Transverse colon (tissue), 4 donors: ENCODE measurements around the gene USP6NL. TPM values are rescaled to one million over a fixed set of nuclear protein-coding genes. Genes with fewer than 3 reads are reported as not detected.

ENCODE experiments used
- DNase-seq: peaks from one replicate; pipeline ENCODE4 v3.0.0-alpha.2; 2019
- H3K27ac ChIP-seq, 4 donors: fragments of 200-600 bp; sonication (generic); 2 replicates each; pipeline ENCODE4 v1.5.1; 2016 to 2018; ENCODE audit warnings: inconsistent platforms in 4 of 4
- H3K27me3 ChIP-seq: fragments of 200-600 bp; sonication (generic); 2 replicates; pipeline ENCODE4 v1.5.1; 2017; ENCODE audit warnings: inconsistent platforms
- H3K36me3 ChIP-seq, 4 donors: fragments of 200-600 bp; sonication (generic); 2 replicates each; pipeline ENCODE4 v1.5.1; 2017 to 2019; ENCODE audit warnings: inconsistent platforms in 4 of 4
- H3K4me1 ChIP-seq, 4 donors: fragments of 200-600 bp; sonication (generic); 2 replicates each; pipeline ENCODE4 v1.5.1; 2017 to 2020; ENCODE audit warnings: inconsistent platforms in 4 of 4
- H3K4me3 ChIP-seq, 4 donors: fragments of 200-600 bp; sonication (generic); 1 replicate in 1 of 4; 2 replicates in 3 of 4; pipeline versions ENCODE4 v1.5.1 to v1.6.1; 2017 to 2019; ENCODE audit warnings: inconsistent platforms in 4 of 4
- H3K9me3 ChIP-seq, 2 donors: fragments of 200-600 bp; sonication (generic); 2 replicates each; pipeline ENCODE4 v1.5.1; 2017 to 2019; ENCODE audit warnings: inconsistent platforms in 2 of 2
- CTCF ChIP-seq, 5 experiments: fragments of 200-600 bp in 3 of 5; fragments of 450-650 bp in 2 of 5; sonication (generic) in 3 of 5; IDR thresholded peaks; 1 replicate in 2 of 5; 2 replicates in 3 of 5; pipeline ENCODE4 v1.5.1; 2016 to 2017; ENCODE audit warnings: antibody characterized with exemption in 5 of 5, inconsistent platforms in 3 of 5, mild to moderate bottlenecking in 2 of 5, moderate library complexity in 1 of 5
- EP300 ChIP-seq: sonication (generic); formaldehyde crosslinking; IDR thresholded peaks from one replicate; pipeline ENCODE4 v1.6.1; 2017; ENCODE audit warnings: antibody characterized with exemption, low read depth
- POLR2A ChIP-seq: fragments of 450-650 bp; IDR thresholded peaks from one replicate; pipeline ENCODE4 v1.6.1; 2016; ENCODE audit warnings: antibody characterized with exemption, mild to moderate bottlenecking, moderate library complexity
- POLR2AphosphoS5 ChIP-seq, 3 donors: sonication (generic); formaldehyde crosslinking; IDR thresholded peaks; one replicate each; pipeline ENCODE4 v1.6.1; 2016; ENCODE audit warnings: antibody characterized with exemption in 3 of 3
- WGBS, 2 donors: methylation state at CpG; one replicate each; pipeline ENCODE4 v1.1.5; 2018; ENCODE audit warnings: low coverage in 1 of 2; 5-methylcytosine and 5-hydroxymethylcytosine counted together
- in situ Hi-C, 4 donors: fragments of 200-750 bp; cut with MboI; loops; one replicate each; pipeline versions ENCODE4 v1.15.0 to v1.15.1; 2017; ENCODE audit warnings: low sequenced_read_pairs in 3 of 4, low pct_ligation_motif_present in 1 of 4, low pct_unique_long_range_greater_than_20kb in 1 of 4
- intact Hi-C: fragments of 100-400 bp; cut with DNase I; formaldehyde crosslinking; loops from one replicate; pipeline ENCODE4 v1.15.1; 2023; ENCODE audit warnings: low total_unique reads
- total RNA-seq, 4 donors: library from RNA; depleted of rRNA; stranded (reverse); fragments of >200 nt; gene quantifications; one replicate each; pipeline ENCODE4 v1.1.0, GENCODE V29; 2016

USP6NL gene
- total RNA-seq, 4 donors from 2014 or later = 17.3 to 45.8 (median 26.6) TPM

- in situ Hi-C loops (no loop called here), intact Hi-C loops (no loop called here)
- DNase-seq = no peak
- no peak overlapping the region for H3K27ac ChIP-seq
- WGBS, 2 donors = 88 to 91% methylated on average over 1 of the region's 1 CpG
- H3K27me3 ChIP-seq = no peaks in the 10 kb centered on the region
- H3K9me3 ChIP-seq = no peaks in the 10 kb centered on the region
- no peak for TF ChIP-seq POLR2A
- no peak for TF ChIP-seq POLR2AphosphoS5 (IDR thresholded peaks at IDR 0.05)
- TF ChIP-seq CTCF (IDR thresholded peaks at IDR 0.05) = no peak
- no peak for TF ChIP-seq EP300
- no peaks in the 10 kb centered on the region for H3K36me3 ChIP-seq
- H3K4me1 ChIP-seq = peaks cover 0 to 20% (median 13%) of the 10 kb centered on the region in 4 donors
- no peak overlapping the region for H3K4me3 ChIP-seq
Observed at GRCh38 chr10:11548065-11548767, 63.2 kb downstream of the USP6NL start.

GRCh38 chr10:11546581-11546980, 64.9 kb downstream of the USP6NL start:
- Histone ChIP-seq H3K36me3 (no peaks in the 10 kb centered on the region), H3K27ac (peak overlapping the region in 1 of 4 donors; percentile 25), H3K27me3 (no peaks in the 10 kb centered on the region), H3K9me3 (no peaks in the 10 kb centered on the region), H3K4me3 (no peak overlapping the region), H3K4me1 (peaks cover 0 to 8% (median 4%) of the 10 kb centered on the region in 4 donors)
- TF ChIP-seq EP300 (no peak), POLR2A (no peak)
- in situ Hi-C loops = no loop called here
- intact Hi-C loops = no loop called here
- DNase-seq = no peak
- 56 to 66% methylated on average over 4 of the region's 4 CpGs for WGBS, 2 donors

GRCh38 chr10:11541296-11541695, 70.2 kb downstream of the USP6NL start:
- Histone ChIP-seq H3K27ac (no peak overlapping the region), H3K27me3 (no peaks in the 10 kb centered on the region), H3K4me1 (peaks cover 0 to 10% (median 0%) of the 10 kb centered on the region in 4 donors), H3K36me3 (no peaks in the 10 kb centered on the region), H3K9me3 (no peaks in the 10 kb centered on the region), H3K4me3 (no peak overlapping the region)
- intact Hi-C loops (no loop called here), in situ Hi-C loops (no loop called here)
- TF ChIP-seq POLR2A = no peak
- TF ChIP-seq POLR2AphosphoS5 (IDR thresholded peaks at IDR 0.05) = no peak
- TF ChIP-seq EP300 = no peak
- TF ChIP-seq CTCF (IDR thresholded peaks at IDR 0.05) = no peak
- 88 to 98% methylated on average over 3 of the region's 3 CpGs for WGBS, 2 donors
- no peak for DNase-seq

GRCh38 chr10:11539191-11539868, 72.1 kb downstream of the USP6NL start:
- no peak for TF ChIP-seq CTCF (IDR thresholded peaks at IDR 0.05)
- TF ChIP-seq POLR2A = no peak
- no peak for TF ChIP-seq EP300
- TF ChIP-seq POLR2AphosphoS5 (IDR thresholded peaks at IDR 0.05) = no peak
- Histone ChIP-seq H3K27me3 (no peaks in the 10 kb centered on the region), H3K4me1 (peaks cover 0 to 9% (median 0%) of the 10 kb centered on the region in 4 donors), H3K36me3 (no peaks in the 10 kb centered on the region), H3K27ac (no peak overlapping the region), H3K4me3 (no peak overlapping the region), H3K9me3 (no peaks in the 10 kb centered on the region)
- intact Hi-C loops (no loop called here), in situ Hi-C loops (no loop called here)
- 50 to 86% methylated on average over 1 to 2 of the region's 2 CpGs for WGBS, 2 donors
- no peak for DNase-seq
